Lower lobe of right lung (tissue), 2 donors: ENCODE results near the gene SMDT1. TPM values are rescaled to one million over a fixed set of nuclear protein-coding genes. Genes with fewer than 3 reads are reported as not detected.
A peak's percentile ranks its signal among the peaks of the same experiment; 100 is the strongest.

Experiments
- ATAC-seq, 2 donors: fragments of 200-7000 bp; cut with Tn5 transposase; one replicate each; pipeline ENCODE4 v1.9.1; 2020 to 2022; ENCODE audit warnings: mild to moderate bottlenecking in 2 of 2, moderate library complexity in 2 of 2
- DNase-seq: peaks from one replicate; pipeline ENCODE4 v3.0.0-alpha.2; 2020
- H3K27ac ChIP-seq: fragments of 200-600 bp; one replicate; pipeline ENCODE4 v1.8.0; 2022
- H3K27me3 ChIP-seq: fragments of 200-600 bp; one replicate; pipeline ENCODE4 v1.8.0; 2022; ENCODE audit warnings: low read depth
- H3K36me3 ChIP-seq: fragments of 200-600 bp; one replicate; pipeline ENCODE4 v1.8.0; 2022; ENCODE audit warnings: mild to moderate bottlenecking
- H3K4me1 ChIP-seq: fragments of 200-600 bp; one replicate; pipeline ENCODE4 v1.8.0; 2022
- H3K4me3 ChIP-seq: fragments of 200-600 bp; one replicate; pipeline ENCODE4 v1.8.0; 2022; ENCODE audit warnings: mild to moderate bottlenecking
- H3K9me3 ChIP-seq: fragments of 200-600 bp; one replicate; pipeline ENCODE4 v1.8.0; 2022
- CTCF ChIP-seq: fragments of 200-600 bp; IDR thresholded peaks from one replicate; pipeline ENCODE4 v1.8.0; 2022; ENCODE audit warnings: antibody characterized with exemption, mild to moderate bottlenecking
- intact Hi-C: fragments of 100-400 bp; cut with DNase I; formaldehyde crosslinking; loops from one replicate; pipeline ENCODE4 v1.11.0; 2022
- total RNA-seq: library from RNA; stranded (reverse); fragmentation: NEBNext Ultra II Directional; extraction: Animal tissue kit (Norgen Biotek cat#: 25700); gene quantifications from one replicate; pipeline ENCODE4 v1.2.1, GENCODE V29; 2021
- donor health status: DM: no; HTN: yes; CAD: no; lungs with severe emphysema.

Gene SMDT1
- total RNA-seq, 1 donor from 2014 or later = 119 TPM

DNA sequence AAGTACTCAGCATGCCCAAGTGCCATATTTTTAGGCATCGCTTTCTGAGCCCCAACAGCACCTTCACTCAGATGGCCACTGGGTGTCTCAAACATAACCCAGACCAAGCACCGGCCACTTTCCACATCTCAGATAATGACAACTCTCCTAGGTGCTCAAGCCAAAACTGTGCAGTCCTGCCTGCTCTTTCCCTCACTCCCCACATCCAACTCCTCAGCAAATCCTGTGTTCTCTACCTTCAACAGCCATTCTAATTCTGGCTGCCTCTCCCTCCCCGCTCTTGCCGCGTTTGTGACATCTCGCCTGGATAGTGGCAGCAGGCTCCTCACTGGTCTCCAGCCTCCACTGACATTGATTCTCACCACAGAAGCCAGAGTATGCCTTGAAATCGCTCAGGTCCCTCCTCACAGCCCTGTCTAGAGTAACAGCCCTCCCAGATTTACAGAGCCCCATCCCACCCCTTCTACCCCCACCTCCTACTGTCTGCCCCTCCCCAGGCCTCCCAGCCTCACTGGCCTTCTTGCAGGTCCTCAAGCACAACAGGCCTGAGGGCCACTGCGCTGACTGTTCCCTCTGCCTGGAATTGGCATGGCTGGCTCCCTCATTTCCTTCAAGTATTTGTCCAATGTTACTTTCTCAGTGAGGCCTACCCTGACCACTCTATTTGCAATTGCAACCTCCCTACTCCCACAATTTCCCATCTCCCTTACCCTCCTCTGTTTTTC is 6.7 kb upstream of the SMDT1 start:
- ATAC-seq = no peak
- no peak overlapping the region for H3K4me3 ChIP-seq
- DNase-seq = no peak
- no peak overlapping the region for H3K27ac ChIP-seq
- intact Hi-C loops = no loop called here
- no peaks in the 10 kb centered on the region for H3K27me3 ChIP-seq
- no peaks in the 10 kb centered on the region for H3K9me3 ChIP-seq
- H3K4me1 ChIP-seq = peaks cover 51% of the 10 kb centered on the region
- H3K36me3 ChIP-seq = peaks cover 21% of the 10 kb centered on the region
- TF ChIP-seq CTCF = no peak

DNA sequence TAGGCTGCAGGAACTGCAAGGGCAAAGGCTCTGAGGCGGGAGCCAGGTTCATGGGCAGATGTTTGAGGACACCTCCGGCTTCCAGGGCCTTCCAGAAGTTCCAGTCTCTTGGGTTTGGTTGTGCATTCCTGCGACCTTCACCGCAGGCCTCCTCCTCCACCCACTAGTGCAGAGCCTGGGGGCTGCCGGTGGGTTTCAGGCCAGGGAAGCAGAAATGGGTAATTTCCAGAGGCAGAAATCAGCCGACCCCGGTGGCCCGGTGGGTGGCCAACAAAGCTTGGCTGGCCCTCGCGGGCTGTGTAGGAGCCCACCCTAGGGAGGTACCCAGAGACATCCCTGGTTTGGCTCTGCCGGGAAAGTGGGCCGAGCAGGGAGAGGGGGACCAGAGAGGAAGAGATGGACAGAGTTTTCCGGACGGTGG is 5.9 kb upstream of the SMDT1 start:
- no peak for TF ChIP-seq CTCF
- intact Hi-C loops = no loop called here
- peak overlapping the region; percentile 96 for H3K27ac ChIP-seq
- ATAC-seq (no peak), DNase-seq (no peak)
- peaks cover 57% of the 10 kb centered on the region for H3K4me1 ChIP-seq
- H3K4me3 ChIP-seq = peak overlapping the region; percentile 73
- H3K36me3 ChIP-seq = peaks cover 20% of the 10 kb centered on the region
- H3K27me3 ChIP-seq = no peaks in the 10 kb centered on the region
- H3K9me3 ChIP-seq = no peaks in the 10 kb centered on the region

- ATAC-seq (peak; percentile 4 to 9), DNase-seq (peak; percentile 77)
- Histone ChIP-seq H3K4me3 (peak within 1 kb of the TSS; percentile 73), H3K27me3 (no peaks in the 10 kb centered on the region), H3K4me1 (peaks cover 55% of the 10 kb centered on the region), H3K36me3 (peaks cover 20% of the 10 kb centered on the region), H3K9me3 (no peaks in the 10 kb centered on the region), H3K27ac (peak within 1 kb of the TSS; percentile 96)
- intact Hi-C loops = no loop called here
- peak; percentile 55 for TF ChIP-seq CTCF
Measured at GRCh38 chr22:42074132-42074811, 5.2 kb upstream of the SMDT1 start, which contains the start of gene PHETA2. Gene PHETA2 (plus strand): TSS chr22:42074248. CDS start chr22:42077294, 3,046 bp downstream.

GRCh38 chr22:42074846-42075676 is 4.4 kb upstream of the SMDT1 start:
- Histone ChIP-seq H3K4me3 (peak overlapping the region; percentile 73), H3K4me1 (peaks cover 47% of the 10 kb centered on the region), H3K36me3 (peaks cover 20% of the 10 kb centered on the region), H3K27me3 (no peaks in the 10 kb centered on the region), H3K27ac (peak overlapping the region; percentile 96), H3K9me3 (no peaks in the 10 kb centered on the region)
- TF ChIP-seq CTCF = no peak
- DNase-seq (no peak), ATAC-seq (no peak)
- intact Hi-C loops = no loop called here

GRCh38 chr22:42076764-42077485 is 2.6 kb upstream of the SMDT1 start:
- intact Hi-C loops = no loop called here
- no peaks in the 10 kb centered on the region for H3K27me3 ChIP-seq
- TF ChIP-seq CTCF = no peak
- no peaks in the 10 kb centered on the region for H3K9me3 ChIP-seq
- H3K27ac ChIP-seq = peak overlapping the region; percentile 98
- no peak overlapping the region for H3K4me3 ChIP-seq
- peaks cover 21% of the 10 kb centered on the region for H3K36me3 ChIP-seq
- peaks cover 42% of the 10 kb centered on the region for H3K4me1 ChIP-seq
- DNase-seq (no peak), ATAC-seq (no peak)
